HT1080 (cell line): ENCODE data around the gene SMIM28. TPM values are rescaled to one million over a fixed set of nuclear protein-coding genes. Genes with fewer than 3 reads are reported as not detected.

Experiments
- DNase-seq: peaks from one replicate; pipeline ENCODE4 v3.0.0-alpha.2; 2015; ENCODE audit warnings: low read depth
- total RNA-seq: library from RNA; depleted of rRNA; stranded (reverse); fragments of >200 nt; shearing (Covaris generic); gene quantifications from 2 replicates; pipeline ENCODE4 v1.2.3, GENCODE V29; 2014

Gene SMIM28
- total RNA-seq, 1 experiment from 2014 or later = not detected

DNA sequence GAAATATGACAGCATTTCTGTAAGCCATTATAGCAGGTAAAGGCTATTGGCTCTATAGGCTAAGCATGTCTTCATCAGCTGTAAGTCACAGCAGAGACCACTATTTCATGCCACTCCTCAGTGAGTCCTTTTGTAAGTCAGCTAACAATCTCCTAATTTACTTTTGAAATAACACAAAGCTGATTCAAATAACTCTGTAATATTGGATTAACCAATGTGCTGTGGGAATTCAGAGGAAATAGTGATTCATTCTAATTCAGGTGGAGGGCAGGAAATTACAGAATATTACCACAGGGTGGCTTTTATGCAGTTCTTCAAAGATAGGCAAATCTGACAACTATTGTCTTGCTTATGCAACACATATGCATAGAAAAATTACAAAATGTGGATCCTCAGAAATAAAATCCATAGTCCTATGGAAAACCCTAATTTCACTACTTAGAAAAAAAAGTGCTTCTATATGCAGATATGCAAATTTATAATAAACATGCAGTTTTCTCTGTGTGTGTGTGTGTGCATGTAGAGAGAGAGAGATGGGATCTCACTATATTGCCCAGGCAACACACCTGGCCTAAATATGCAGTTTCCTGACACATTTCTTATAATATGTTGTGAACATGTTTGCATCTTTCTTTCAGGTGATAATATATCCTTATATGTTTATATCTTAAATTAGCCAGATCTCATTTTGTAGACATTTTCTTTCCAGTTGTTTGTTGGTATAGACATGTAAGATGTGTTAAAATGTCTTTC is 4.8 kb upstream of the SMIM28 start:
- DNase-seq = peak; percentile 72

DNA sequence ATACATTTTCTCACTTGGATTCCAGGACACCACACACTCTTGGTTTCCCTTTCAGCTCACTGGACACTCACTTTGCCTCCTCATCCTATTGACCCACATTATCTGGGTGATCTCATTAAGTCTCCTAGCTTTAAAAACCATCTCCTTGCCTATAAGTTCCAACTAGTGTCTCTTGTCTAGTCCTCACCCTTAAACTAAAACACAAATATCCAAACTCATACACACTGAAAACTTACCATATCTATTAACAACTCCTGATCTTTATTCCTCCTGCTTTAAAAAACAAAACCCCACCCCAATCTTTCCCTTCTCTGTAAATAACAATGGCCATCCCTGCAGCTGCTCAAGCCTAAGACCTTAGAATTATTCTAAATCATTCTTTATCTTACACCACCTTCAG is 3.5 kb upstream of the SMIM28 start:
- no peak for DNase-seq

GRCh38 chr6:138374815-138375214 is 2.9 kb upstream of the SMIM28 start:
- DNase-seq = no peak

- DNase-seq = no peak
Observed at GRCh38 chr6:138377042-138377441, 663 bp upstream of the SMIM28 start.

DNA sequence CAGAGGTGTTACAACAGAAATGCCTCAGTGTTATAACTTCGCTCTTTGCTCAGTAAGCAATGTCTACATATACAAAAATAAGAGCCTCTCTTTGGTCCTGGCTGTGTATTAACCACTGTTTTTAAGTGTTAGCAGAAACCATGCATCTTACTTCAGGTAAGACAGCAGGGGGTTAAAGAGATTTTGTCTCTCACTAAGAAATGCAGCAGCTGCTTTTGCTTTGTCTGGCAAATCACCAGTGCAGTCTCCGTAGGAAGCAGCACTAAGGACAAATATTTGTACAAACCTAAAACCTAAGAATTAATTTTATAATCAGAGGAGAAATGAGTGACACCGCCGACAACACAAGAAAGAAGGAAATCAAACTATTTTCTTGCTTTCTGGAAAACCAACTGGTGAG is 758 bp downstream of the SMIM28 start:
- DNase-seq = no peak

- peak; percentile 13 for DNase-seq
Observed at GRCh38 chr6:138382498-138383265, 5.0 kb downstream of the SMIM28 start.

- DNase-seq = no peak
Observed at GRCh38 chr6:138383776-138384175, 6.1 kb downstream of the SMIM28 start.

DNA sequence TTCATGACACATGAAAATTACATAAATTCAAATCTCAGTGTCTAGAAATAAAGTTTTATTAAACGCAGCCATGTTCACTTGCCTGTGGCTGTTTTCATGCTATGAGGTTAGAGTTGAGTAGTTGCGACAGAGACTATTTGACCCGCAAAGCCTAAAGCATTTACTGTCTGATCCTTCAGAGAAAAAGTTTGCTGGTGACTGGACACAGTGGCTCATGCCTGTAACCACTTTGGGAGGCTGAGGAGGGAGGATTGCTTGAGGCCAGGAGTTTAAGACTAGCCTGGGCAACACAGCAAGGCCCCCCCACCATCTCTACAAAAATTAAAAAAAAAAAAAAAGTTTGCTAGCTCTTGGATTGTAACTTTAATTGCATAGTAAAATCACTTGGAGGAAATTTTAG is 9.2 kb downstream of the SMIM28 start:
- DNase-seq = no peak

DNA sequence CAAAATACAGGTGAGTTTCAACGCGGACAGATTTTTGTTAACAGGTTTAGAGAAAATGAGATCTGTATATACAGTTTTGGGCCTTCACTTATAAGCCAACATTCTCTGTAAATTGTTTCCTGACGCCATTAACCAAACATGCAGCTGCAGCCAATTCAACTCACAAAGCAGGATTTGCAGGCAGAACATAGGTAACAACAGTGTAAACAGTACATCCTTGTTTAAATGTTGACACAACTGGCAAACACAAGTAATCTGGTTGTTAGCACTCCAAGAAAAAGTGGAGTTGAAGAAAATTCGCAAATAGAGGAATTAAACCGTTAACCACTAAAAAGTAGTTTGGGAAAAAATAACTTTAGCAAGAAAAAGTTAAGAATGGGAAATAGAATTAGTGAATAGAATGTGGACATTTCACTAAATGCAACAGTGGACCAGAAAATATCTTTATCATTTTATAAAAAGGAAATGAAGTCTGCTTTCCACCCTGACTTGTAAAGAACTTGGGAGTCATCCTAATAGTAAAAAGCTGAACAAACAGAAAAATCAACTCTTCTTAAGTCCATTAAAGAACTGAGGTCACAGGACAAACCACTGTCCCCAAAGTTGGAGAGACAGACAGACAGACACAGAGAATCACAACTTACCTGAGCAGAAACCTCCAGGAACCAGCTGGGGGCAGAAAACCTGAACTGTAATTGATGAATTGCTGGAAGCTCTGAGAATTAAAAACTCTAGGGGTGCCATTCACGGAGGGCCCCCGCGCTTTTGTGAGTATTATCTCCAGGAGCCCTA is 10.1 kb downstream of the SMIM28 start:
- no peak for DNase-seq

GRCh38 chr6:138389551-138389950 is 11.8 kb downstream of the SMIM28 start:
- DNase-seq = no peak

DNA sequence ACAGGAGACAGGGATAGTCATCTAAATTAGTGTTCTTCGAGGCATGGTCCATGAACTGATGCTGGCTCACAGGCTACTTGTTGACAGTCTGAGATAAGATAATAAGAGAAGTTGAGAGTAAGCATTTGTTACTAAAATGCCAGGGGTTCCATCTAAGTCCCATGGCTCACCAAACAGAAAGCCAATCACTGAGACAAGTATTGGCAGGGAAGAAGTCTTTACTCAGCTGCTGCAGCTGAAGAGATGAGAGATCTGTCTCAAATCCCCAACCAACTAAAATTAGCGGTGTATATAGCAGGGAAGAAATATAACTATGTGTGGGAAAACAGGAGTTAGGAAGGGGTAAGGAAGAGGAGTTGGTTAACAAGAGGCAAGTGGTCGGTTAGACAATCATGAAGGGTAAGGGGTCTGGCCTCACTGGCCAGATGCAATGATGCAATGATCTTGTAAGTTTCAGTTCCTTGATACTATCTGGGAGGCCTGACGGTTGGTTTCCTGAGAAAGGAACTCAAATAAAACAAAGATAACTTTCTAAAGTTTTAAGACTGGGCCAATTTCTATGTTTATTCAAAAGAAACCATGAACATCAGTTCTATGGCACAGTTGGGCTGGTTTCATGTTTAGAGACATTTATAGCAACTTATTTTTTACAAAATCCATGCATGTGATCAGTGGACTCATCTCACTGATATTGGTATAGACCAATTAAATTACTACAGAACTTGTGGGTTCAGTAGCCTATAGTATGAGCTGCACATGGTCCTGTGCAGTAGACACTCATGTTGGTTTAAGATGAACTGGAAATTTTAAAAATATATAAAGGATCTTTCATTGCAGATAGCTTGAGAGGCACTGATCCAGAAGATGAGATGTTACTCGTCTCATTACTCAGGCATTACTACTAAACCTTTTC is 16.4 kb downstream of the SMIM28 start:
- no peak for DNase-seq

DNA sequence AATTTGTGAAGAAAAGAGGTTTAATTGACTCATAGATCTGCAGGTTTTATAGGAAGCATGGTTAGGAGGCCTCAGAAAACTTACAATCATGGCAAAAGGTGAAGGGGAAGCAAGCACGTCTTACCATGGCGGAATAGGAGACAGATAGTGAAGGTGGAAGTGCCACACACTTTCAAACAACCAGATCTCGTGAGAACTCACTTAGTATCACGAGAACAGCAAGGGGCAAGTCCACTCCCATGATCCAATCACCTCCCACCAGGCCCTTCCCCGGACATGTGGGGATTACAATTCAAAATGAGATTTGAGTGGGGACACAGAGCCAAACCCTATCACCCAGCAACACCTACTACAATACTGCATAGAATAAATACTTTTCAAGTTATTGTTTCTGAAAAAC is 19.0 kb downstream of the SMIM28 start:
- DNase-seq = no peak

- peak; percentile 38 for DNase-seq
Observed at GRCh38 chr6:138397128-138398122, 19.7 kb downstream of the SMIM28 start.

- no peak for DNase-seq
Observed at GRCh38 chr6:138400326-138400725, 22.6 kb downstream of the SMIM28 start.

- no peak for DNase-seq
Observed at GRCh38 chr6:138401960-138402837, 24.5 kb downstream of the SMIM28 start.

GRCh38 chr6:138402838-138403187 is 25.1 kb downstream of the SMIM28 start:
- no peak for DNase-seq

- no peak for DNase-seq
Observed at GRCh38 chr6:138403324-138403800, 25.7 kb downstream of the SMIM28 start.

DNA sequence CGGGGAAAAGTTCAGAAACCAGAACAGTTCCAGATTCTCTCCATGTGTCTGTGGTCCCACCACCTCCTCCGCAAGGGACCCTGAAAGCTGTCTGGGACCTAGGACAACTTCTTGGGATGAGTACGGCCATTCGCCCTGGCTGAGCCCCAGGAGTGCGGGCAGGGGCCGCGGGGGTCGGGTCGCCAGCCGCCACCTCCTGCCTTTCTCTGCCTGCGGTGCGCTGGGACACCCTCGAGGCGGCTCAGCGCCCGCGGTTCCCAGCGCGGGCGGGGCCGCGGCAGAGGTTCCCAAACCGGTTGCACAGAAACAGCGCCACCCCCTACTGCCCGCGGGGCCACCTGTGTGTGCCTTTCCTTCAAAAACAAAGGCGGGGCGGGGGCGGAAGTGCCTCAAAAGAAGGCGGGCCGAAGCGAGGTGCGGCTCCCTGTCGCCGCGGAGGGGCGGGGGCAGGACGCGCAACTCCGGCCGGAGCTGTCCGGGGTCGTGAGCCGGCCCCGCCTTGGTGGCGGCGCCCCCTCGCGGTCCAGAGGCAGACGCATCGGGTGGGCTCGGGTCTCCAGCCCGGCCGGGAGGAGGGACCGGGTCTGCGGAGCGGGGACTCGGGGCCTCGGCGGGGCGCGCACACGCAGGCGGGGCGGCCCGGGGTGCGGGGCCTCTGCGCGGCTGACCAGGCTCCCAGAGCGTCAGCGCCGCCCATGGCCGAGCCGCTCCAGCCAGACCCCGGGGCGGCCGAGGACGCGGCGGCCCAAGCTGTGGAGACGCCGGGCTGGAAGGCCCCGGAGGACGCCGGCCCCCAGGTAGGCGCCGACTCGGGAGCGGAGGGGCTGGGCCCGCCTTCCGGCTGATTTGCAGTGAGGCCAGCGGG is 26.3 kb downstream of the SMIM28 start, which contains the start of gene HEBP2:
Gene HEBP2, plus strand, starts transcription at position 423 of the 865 bp plus-strand sequence. Its CDS starts 273 bp downstream, at position 696.
- peak; percentile 90 for DNase-seq
